Measurements from ENCODE around the gene PFKM. TPM values are rescaled to one million over a fixed set of nuclear protein-coding genes. Genes with fewer than 3 reads are reported as not detected.
A peak's percentile ranks its signal among the peaks of the same experiment; 100 is the strongest.

PFKM gene
- total RNA-seq, 2 donors from 2014 or later, result 36.9 to 71.9 TPM

Small RNA genes lying within 50 kb of the gene (microRNA-seq; reads per million reads assigned to microRNA genes)
- gene MIR6505, result 0.92 reads per million, percentile 7 among the genes with 10 or more reads in this experiment

Small RNA genes lying within 50 kb of the gene (small RNA-seq; reads per million reads assigned to genes)
- gene MIR6505 (0.09 to 0.10 reads per million in 2 donors), gene RNU6-1203P (0 reads per million in 2 donors)

Other genes with a start within 250 kb of the PFKM start
- gene VDR, start 214.4 kb upstream of the PFKM start, total RNA-seq, result 1 to 10 TPM; 3.4 to 4.3 TPM
- gene TMEM106C, start 155.8 kb upstream of the PFKM start, total RNA-seq, result 10 to 100 TPM; 54.6 to 91.1 TPM
- gene COL2A1, start 114.9 kb upstream of the PFKM start, total RNA-seq, result 1 to 10 TPM in 1 of 2 donors, under 1 TPM in 1; 0.14 to 1.9 TPM
- 10 to 100 TPM; 11.5 to 49.6 TPM for gene SENP1, start 13.3 kb upstream of the PFKM start, total RNA-seq
- gene ASB8, start 38.2 kb downstream of the PFKM start, total RNA-seq, result 10 to 100 TPM; 38.8 to 43.2 TPM
- gene CCDC184, start 64.3 kb downstream of the PFKM start, total RNA-seq, result 1 to 10 TPM; 1.9 to 3.7 TPM
- gene OR10AD1, start 83.9 kb downstream of the PFKM start, total RNA-seq, result not detected
- gene ZNF641, start 231.6 kb downstream of the PFKM start, total RNA-seq, result 10 to 100 TPM; 21.7 to 39.7 TPM

Data from prostate gland (tissue), 2 donors.